Tibial artery (tissue), 4 donors: ENCODE data around the gene CLCN5.

Experiments used
- DNase-seq, 2 donors: peaks; one replicate each; pipeline ENCODE4 v3.0.0-alpha.2; 2019
- H3K27ac ChIP-seq, 2 donors: fragments of 200-600 bp; sonication (generic) in 1 of 2; 1 replicate in 1 of 2; 2 replicates in 1 of 2; pipeline ENCODE4 v1.5.1; 2018 to 2019; ENCODE audit warnings: mild to moderate bottlenecking in 1 of 2
- H3K27me3 ChIP-seq, 2 donors: fragments of 200-600 bp; sonication (generic) in 1 of 2; one replicate each; pipeline versions ENCODE4 v1.5.1 to v1.6.0; 2016 to 2019
- H3K36me3 ChIP-seq, 3 donors: fragments of 200-600 bp; sonication (generic) in 2 of 3; one replicate each; pipeline ENCODE4 v1.5.1; 2016 to 2019; ENCODE audit warnings: mild to moderate bottlenecking in 2 of 3
- H3K4me1 ChIP-seq, 4 donors: fragments of 200-600 bp; sonication (generic) in 2 of 4; 1 replicate in 3 of 4; 2 replicates in 1 of 4; pipeline ENCODE4 v1.5.1; 2016 to 2019
- H3K4me3 ChIP-seq, 2 donors: fragments of 200-600 bp; sonication (generic) in 1 of 2; 1 replicate in 1 of 2; 2 replicates in 1 of 2; pipeline ENCODE4 v1.5.1; 2018 to 2019; ENCODE audit warnings: mild to moderate bottlenecking in 2 of 2
- H3K9me3 ChIP-seq, 3 donors: fragments of 200-600 bp; sonication (generic) in 1 of 3; one replicate each; pipeline ENCODE4 v1.5.1; 2016 to 2019
- CTCF ChIP-seq, 2 experiments: fragments of 200-600 bp in 1 of 2; fragments of 450-650 bp in 1 of 2; IDR thresholded peaks; one replicate each; pipeline ENCODE4 v1.5.1; 2017 to 2019; ENCODE audit warnings: antibody characterized with exemption in 2 of 2, mild to moderate bottlenecking in 1 of 2, moderate library complexity in 1 of 2
- intact Hi-C: fragments of 100-400 bp; cut with DNase I; formaldehyde crosslinking; loops from one replicate; pipeline ENCODE4 v1.15.0; 2023; ENCODE audit warnings: low total_unique reads

CLCN5 gene

GRCh38 chrX:50117476-50117875 lies 195.1 kb downstream of the CLCN5 start:
- intact Hi-C loops = no loop called here
- H3K27ac ChIP-seq = no peak overlapping the region

GRCh38 chrX:50125480-50125879 lies 203.1 kb downstream of the CLCN5 start:
- Histone ChIP-seq H3K27me3 (no peaks in the 10 kb centered on the region), H3K36me3 (no peaks in the 10 kb centered on the region), H3K27ac (no peak overlapping the region), H3K4me1 (no peaks in the 10 kb centered on the region), H3K9me3 (no peaks in the 10 kb centered on the region), H3K4me3 (no peak overlapping the region)
- intact Hi-C loops = no loop called here
- no peak for DNase-seq
- TF ChIP-seq CTCF (IDR thresholded peaks at IDR 0.05) = no peak

More at GRCh38 chrX:50117476-50117875, 195.1 kb downstream of the CLCN5 start:
- TF ChIP-seq CTCF (IDR thresholded peaks at IDR 0.05) = no peak
- Histone ChIP-seq H3K36me3 (no peaks in the 10 kb centered on the region), H3K4me3 (no peak overlapping the region), H3K27me3 (no peaks in the 10 kb centered on the region), H3K4me1 (no peaks in the 10 kb centered on the region), H3K9me3 (no peaks in the 10 kb centered on the region)
- DNase-seq = no peak

- Histone ChIP-seq H3K27ac (no peak overlapping the region), H3K4me3 (no peak overlapping the region), H3K36me3 (no peaks in the 10 kb centered on the region), H3K27me3 (no peaks in the 10 kb centered on the region), H3K4me1 (no peaks in the 10 kb centered on the region), H3K9me3 (no peaks in the 10 kb centered on the region)
- DNase-seq = no peak
- intact Hi-C loops = no loop called here
- no peak for TF ChIP-seq CTCF (IDR thresholded peaks at IDR 0.05)
These were observed 225.6 kb downstream of the CLCN5 start for GRCh38 chrX:50147972-50148371.
